ENCODE results near the gene PTCHD4. TPM values are rescaled to one million over a fixed set of nuclear protein-coding genes. Genes with fewer than 3 reads are reported as not detected.

PTCHD4 gene
- total RNA-seq, 1 experiment from 2014 or later = 11.9 TPM

GRCh38 chr6:48100588-48100895 is 10.5 kb downstream of the PTCHD4 start:
- DNase-seq (ENCODE audit: low read depth) = no peak

- DNase-seq (ENCODE audit: low read depth) = no peak
Measured at GRCh38 chr6:48099713-48100587, 11.0 kb downstream of the PTCHD4 start.

GRCh38 chr6:48098923-48099322 is 12.1 kb downstream of the PTCHD4 start:
- DNase-seq (ENCODE audit: low read depth) = peak; percentile 52

- DNase-seq (ENCODE audit: low read depth) = no peak
Measured at GRCh38 chr6:48092550-48093217, 18.3 kb downstream of the PTCHD4 start.

- DNase-seq (ENCODE audit: low read depth) = no peak
Measured at GRCh38 chr6:48090546-48090945, 20.5 kb downstream of the PTCHD4 start.

GRCh38 chr6:48087448-48087847 is 23.5 kb downstream of the PTCHD4 start:
- no peak for DNase-seq (ENCODE audit: low read depth)

GRCh38 chr6:48086187-48086586 is 24.8 kb downstream of the PTCHD4 start:
- DNase-seq (ENCODE audit: low read depth) = no peak

GRCh38 chr6:48085131-48085741 is 25.8 kb downstream of the PTCHD4 start:
- no peak for DNase-seq (ENCODE audit: low read depth)

GRCh38 chr6:48084201-48084600 is 26.8 kb downstream of the PTCHD4 start:
- no peak for DNase-seq (ENCODE audit: low read depth)

GRCh38 chr6:48080227-48081009 is 30.6 kb downstream of the PTCHD4 start:
- DNase-seq (ENCODE audit: low read depth) = no peak

- peak; percentile 68 for DNase-seq (ENCODE audit: low read depth)
Measured at GRCh38 chr6:48078120-48078519, 32.9 kb downstream of the PTCHD4 start.

GRCh38 chr6:48075181-48075580 is 35.8 kb downstream of the PTCHD4 start:
- DNase-seq (ENCODE audit: low read depth) = no peak

- no peak for DNase-seq (ENCODE audit: low read depth)
Measured at GRCh38 chr6:48073976-48074767, 36.8 kb downstream of the PTCHD4 start.

GRCh38 chr6:48071833-48072232 is 39.2 kb downstream of the PTCHD4 start:
- no peak for DNase-seq (ENCODE audit: low read depth)

- DNase-seq (ENCODE audit: low read depth) = no peak
Measured at GRCh38 chr6:48069280-48069679, 41.7 kb downstream of the PTCHD4 start.

- no peak for DNase-seq (ENCODE audit: low read depth)
Measured at GRCh38 chr6:48068278-48069251, 42.4 kb downstream of the PTCHD4 start.

- no peak for DNase-seq (ENCODE audit: low read depth)
Measured at GRCh38 chr6:48067886-48068277, 43.1 kb downstream of the PTCHD4 start.

GRCh38 chr6:48067148-48067712 is 43.8 kb downstream of the PTCHD4 start:
- no peak for DNase-seq (ENCODE audit: low read depth)

GRCh38 chr6:48061265-48061990 is 49.6 kb downstream of the PTCHD4 start:
- peak; percentile 49 for DNase-seq (ENCODE audit: low read depth)
